Ishikawa (cell line): ENCODE results near the gene TELO2.

Source experiments
- CEBPB ChIP-seq: IDR thresholded peaks from 2 replicates; pipeline ENCODE4 v1.6.1; 2012
- CREB1 ChIP-seq: IDR thresholded peaks from 2 replicates; pipeline ENCODE4 v1.6.1; 2012; ENCODE audit warnings: low read depth
- EGR1 ChIP-seq: IDR thresholded peaks from 2 replicates; pipeline ENCODE4 v1.6.1; 2012
- EP300 ChIP-seq: IDR thresholded peaks from 2 replicates; pipeline ENCODE4 v1.6.1; 2012; ENCODE audit warnings: borderline replicate concordance
- MAX ChIP-seq: IDR thresholded peaks from 2 replicates; pipeline ENCODE4 v1.6.1; 2012
- REST ChIP-seq: IDR thresholded peaks from 2 replicates; pipeline ENCODE4 v1.6.1; 2012; ENCODE audit warnings: low read depth, mild to moderate bottlenecking
- TAF1 ChIP-seq: IDR thresholded peaks from 2 replicates; pipeline ENCODE4 v1.6.1; 2012; ENCODE audit warnings: low read depth, mild to moderate bottlenecking
- TCF12 ChIP-seq: IDR thresholded peaks from 2 replicates; pipeline ENCODE4 v1.6.1; 2012; ENCODE audit warnings: low read depth
- YY1 ChIP-seq: IDR thresholded peaks from 2 replicates; pipeline ENCODE4 v1.6.1; 2012; ENCODE audit warnings: low read depth
- ZBTB7A ChIP-seq: IDR thresholded peaks from 2 replicates; pipeline ENCODE4 v1.6.1; 2012; ENCODE audit warnings: low read depth

DNA sequence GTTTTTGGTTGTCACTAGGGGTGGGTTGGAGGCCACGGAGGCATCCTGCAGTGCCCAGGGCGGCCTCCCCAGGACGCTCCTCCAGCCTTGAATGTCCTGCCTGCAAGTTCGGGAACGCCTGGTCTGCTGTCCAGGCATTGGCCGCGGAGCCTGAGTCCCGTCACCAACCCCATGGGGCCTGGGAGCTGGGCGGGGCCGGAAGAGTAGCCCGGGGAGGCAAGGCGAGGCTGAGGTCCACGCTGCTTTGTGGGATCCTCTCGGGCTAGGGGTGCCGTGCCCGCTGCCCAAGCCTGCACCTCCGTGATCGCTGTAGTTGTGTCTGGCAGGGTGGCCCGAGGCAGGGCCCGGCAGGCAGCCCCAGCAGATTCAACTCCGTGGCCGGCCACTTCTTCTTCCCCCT, 12.8 kb downstream of the TELO2 start:
- no peak for TF ChIP-seq TAF1
- TF ChIP-seq TCF12 = no peak
- no peak for TF ChIP-seq CEBPB
- no peak for TF ChIP-seq MAX
- TF ChIP-seq EP300 = no peak
- TF ChIP-seq REST = no peak
- TF ChIP-seq ZBTB7A = no peak
- TF ChIP-seq EGR1 = no peak
- TF ChIP-seq YY1 = no peak
- TF ChIP-seq CREB1 = no peak
